Pancreas (tissue), 10 donors: Measurements from ENCODE around the gene ECE1. TPM values are rescaled to one million over a fixed set of nuclear protein-coding genes. Genes with fewer than 3 reads are reported as not detected.
"Not testable (repeated sequence)": the region's sequence is repeated elsewhere in the genome, so short reads cannot be mapped to it uniquely, and the experiment has no call there.

ENCODE experiments used
- ATAC-seq, 4 donors: fragments of 200-7000 bp; cut with Tn5 transposase; one replicate each; pipeline versions ENCODE4 v1.8.0 to v1.9.1; 2020; ENCODE audit warnings: mild to moderate bottlenecking in 4 of 4, moderate library complexity in 4 of 4
- DNase-seq, 6 donors: peaks; one replicate each; pipeline ENCODE4 v3.0.0-alpha.2; 2020
- FAIRE-seq: peaks from 2 replicates; lab custom pipeline; 2012; peaks lifted over from hg19 to GRCh38; lab: Jason Lieb, UNC
- H3K27ac ChIP-seq, 4 donors: fragments of 200-600 bp; sonication (generic); 1 replicate in 3 of 4; 2 replicates in 1 of 4; pipeline versions ENCODE4 v1.5.0 to v1.8.0; 2020
- H3K27me3 ChIP-seq, 4 donors: fragments of 200-600 bp; one replicate each; pipeline ENCODE4 v1.8.0; 2021
- H3K36me3 ChIP-seq, 3 donors: fragments of 200-600 bp; sonication (generic) in 1 of 3; one replicate each; pipeline versions ENCODE4 v1.5.0 to v1.8.0; 2020 to 2021
- H3K4me1 ChIP-seq, 3 donors: fragments of 200-600 bp; one replicate each; pipeline ENCODE4 v1.8.0; 2021
- H3K4me3 ChIP-seq, 4 donors: fragments of 200-600 bp; sonication (generic) in 2 of 4; one replicate each; pipeline versions ENCODE4 v1.5.0 to v1.8.0; 2020 to 2021
- H3K9me3 ChIP-seq, 4 donors: fragments of 200-600 bp; one replicate each; pipeline ENCODE4 v1.8.0; 2021
- WGBS, 2 donors: extraction: QIAGEN DNeasy Blood & Tissue Kit; methylation state at CpG; one replicate each; pipeline ENCODE4 v1.1.7; 2013; 5-methylcytosine and 5-hydroxymethylcytosine counted together
- intact Hi-C, 3 donors: fragments of 100-400 bp; cut with DNase I; formaldehyde crosslinking; loops; one replicate each; pipeline versions ENCODE4 v1.11.1 to v1.14.2; 2022
- polyA plus RNA-seq, 2 donors: library from polyadenylated mRNA; stranded (reverse); fragments of 200-250 nt; gene quantifications; one replicate each; pipeline ENCODE4 v1.2.3, GENCODE V29; 2013
- total RNA-seq, 6 donors: library from RNA; stranded (reverse); fragmentation: NEBNext Ultra II Directional in 4 of 6; extraction: Animal tissue kit (Norgen Biotek cat#: 25700) in 4 of 6; gene quantifications; one replicate each; pipeline versions ENCODE4 v1.2.1 to v1.2.4, GENCODE V29; 2021 to 2023
- TF ChIP-seq, protein P1 (sequence below), 4 donors: fragments of 200-600 bp; sonication (generic) in 3 of 4; IDR thresholded peaks; one replicate each; pipeline versions ENCODE4 v1.5.0 to v1.8.0; 2021; ENCODE audit warnings: antibody characterized with exemption in 4 of 4
- donor health status: healthy with polysubstance abuse.
- donor health status: DM: no; HTN: no; CAD: no; lungs with moderate emphysema.
- donor health status: DM: no; HTN: no; CAD: no.
- donor health status: control.
- donor health status: control.
- donor health status: Bipolar disorder and iron deficiency.
- donor health status: DM: yes; HTN: yes; CAD: no.
- donor health status: DM: no; HTN: no; CAD: no.
- donor health status: DM: no; HTN: no; CAD: no.
- donor health status: DM: yes; HTN: yes; CAD: no.

ECE1 gene
- total and polyA plus RNA-seq, 8 donors = 38.1 to 141 (median 85.8) TPM

DNA sequence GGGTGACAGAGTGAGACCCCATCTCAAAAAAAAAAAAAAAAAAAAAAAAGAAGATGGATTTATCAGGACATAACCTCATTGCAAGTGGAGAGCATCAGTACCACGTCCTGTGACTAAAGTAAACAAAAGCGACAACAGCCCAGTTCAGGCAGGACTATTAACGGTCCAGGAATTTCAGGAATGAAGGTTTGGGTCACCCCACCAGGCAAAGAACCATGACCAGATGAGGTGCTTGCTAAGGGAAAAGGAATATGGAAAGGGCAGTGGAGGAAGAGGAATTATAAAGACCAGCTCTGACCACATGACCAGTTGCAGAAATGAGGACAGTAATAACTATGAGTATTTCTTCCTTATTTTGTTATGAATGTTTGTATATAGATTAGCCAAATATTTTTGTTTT is 78.1 kb downstream of the ECE1 start:
- no peaks in the 10 kb centered on the region for H3K36me3 ChIP-seq
- TF ChIP-seq, protein P1, sequence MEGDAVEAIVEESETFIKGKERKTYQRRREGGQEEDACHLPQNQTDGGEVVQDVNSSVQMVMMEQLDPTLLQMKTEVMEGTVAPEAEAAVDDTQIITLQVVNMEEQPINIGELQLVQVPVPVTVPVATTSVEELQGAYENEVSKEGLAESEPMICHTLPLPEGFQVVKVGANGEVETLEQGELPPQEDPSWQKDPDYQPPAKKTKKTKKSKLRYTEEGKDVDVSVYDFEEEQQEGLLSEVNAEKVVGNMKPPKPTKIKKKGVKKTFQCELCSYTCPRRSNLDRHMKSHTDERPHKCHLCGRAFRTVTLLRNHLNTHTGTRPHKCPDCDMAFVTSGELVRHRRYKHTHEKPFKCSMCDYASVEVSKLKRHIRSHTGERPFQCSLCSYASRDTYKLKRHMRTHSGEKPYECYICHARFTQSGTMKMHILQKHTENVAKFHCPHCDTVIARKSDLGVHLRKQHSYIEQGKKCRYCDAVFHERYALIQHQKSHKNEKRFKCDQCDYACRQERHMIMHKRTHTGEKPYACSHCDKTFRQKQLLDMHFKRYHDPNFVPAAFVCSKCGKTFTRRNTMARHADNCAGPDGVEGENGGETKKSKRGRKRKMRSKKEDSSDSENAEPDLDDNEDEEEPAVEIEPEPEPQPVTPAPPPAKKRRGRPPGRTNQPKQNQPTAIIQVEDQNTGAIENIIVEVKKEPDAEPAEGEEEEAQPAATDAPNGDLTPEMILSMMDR (IDR thresholded peaks at IDR 0.05) = no peak
- ATAC-seq (no peak), DNase-seq (no peak), FAIRE-seq (no peak)
- WGBS, 2 donors = 31 to 36% methylated on average over 3 of the region's 3 CpGs
- no peaks in the 10 kb centered on the region for H3K27me3 ChIP-seq
- intact Hi-C loops = no loop called here
- H3K9me3 ChIP-seq = no peaks in the 10 kb centered on the region
- no peak overlapping the region for H3K27ac ChIP-seq
- no peak overlapping the region for H3K4me3 ChIP-seq
- no peaks in the 10 kb centered on the region for H3K4me1 ChIP-seq

DNA sequence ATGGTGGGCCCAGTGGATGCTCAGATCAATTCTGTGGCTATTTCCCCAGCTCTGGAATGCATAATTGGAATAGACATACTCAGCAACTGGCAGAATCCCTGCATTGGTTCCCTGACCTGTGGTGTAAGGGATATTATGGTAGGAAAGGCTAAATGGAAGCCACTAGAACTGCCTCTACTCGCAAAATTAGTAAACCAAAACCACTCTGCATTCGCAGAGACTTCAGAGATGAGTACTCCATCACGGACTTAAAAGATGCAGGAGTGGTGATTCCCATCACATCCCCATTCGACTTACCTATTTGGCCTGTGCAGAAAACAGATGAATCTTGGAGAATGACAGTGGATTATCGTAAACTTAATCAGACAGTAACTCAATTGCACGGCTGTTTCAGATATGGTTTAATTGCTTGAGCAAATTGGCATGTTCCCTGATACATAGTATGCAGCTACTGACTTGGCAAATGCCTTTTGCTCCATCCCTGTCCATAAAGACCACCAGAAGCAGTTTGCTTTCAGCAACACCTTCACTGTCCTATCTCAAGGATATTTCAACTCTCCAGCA is 82.0 kb downstream of the ECE1 start:
- H3K4me1 ChIP-seq, FAIRE-seq, ATAC-seq, H3K4me3 ChIP-seq, H3K27me3 ChIP-seq, intact Hi-C loops, H3K9me3 ChIP-seq, DNase-seq, H3K36me3 ChIP-seq, H3K27ac ChIP-seq: not testable (repeated sequence)
- 72 to 77% methylated on average over 6 of the region's 6 CpGs for WGBS, 2 donors

DNA sequence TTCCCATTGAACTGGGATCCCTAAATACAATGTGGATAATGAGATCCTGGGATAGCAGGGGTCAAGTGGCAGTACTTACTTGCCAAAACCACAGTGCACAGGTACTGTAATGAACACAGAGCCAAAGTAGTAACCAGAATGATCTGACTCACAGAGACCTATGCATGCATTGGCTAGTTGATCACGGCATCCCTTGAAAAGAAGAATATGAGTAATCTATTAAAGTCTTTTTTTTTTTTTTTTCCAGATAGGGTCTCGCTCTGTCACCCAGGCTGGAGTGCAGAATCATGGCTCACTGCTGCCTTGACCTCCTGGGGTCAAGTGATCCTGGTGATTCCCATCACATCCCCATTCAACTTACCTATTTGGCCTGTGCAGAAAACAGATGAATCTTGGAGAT is 84.1 kb downstream of the ECE1 start:
- FAIRE-seq (no peak), DNase-seq (no peak), ATAC-seq (no peak)
- TF ChIP-seq, protein P1 (IDR thresholded peaks at IDR 0.05) = no peak
- intact Hi-C loops = no loop called here
- H3K9me3 ChIP-seq = no peaks in the 10 kb centered on the region
- H3K27ac ChIP-seq = no peak overlapping the region
- H3K4me3 ChIP-seq = no peak overlapping the region
- WGBS, 2 donors = 83% methylated on average over 2 of the region's 2 CpGs
- no peaks in the 10 kb centered on the region for H3K36me3 ChIP-seq
- no peaks in the 10 kb centered on the region for H3K4me1 ChIP-seq
- H3K27me3 ChIP-seq = no peaks in the 10 kb centered on the region

DNA sequence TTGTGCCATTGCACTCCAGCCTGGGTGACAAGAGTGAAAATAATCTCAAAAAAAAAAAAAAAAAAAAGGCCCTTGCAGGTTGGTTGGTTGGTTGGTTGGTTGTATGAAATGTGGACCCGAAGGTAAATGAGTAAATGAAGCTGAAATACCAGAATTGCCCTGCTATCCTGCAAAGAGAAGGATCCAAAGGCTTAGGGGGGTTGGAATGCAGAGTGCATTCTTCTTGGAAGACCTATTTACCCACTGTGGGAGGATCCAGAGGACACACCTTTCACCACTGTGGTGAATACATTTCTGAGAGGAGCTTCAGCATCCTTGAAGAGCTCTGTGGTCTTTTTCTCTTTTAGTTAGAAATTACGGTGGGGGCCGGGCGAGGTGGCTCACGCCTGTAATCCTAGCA is 84.8 kb downstream of the ECE1 start:
- H3K4me1 ChIP-seq = no peaks in the 10 kb centered on the region
- H3K4me3 ChIP-seq = no peak overlapping the region
- ATAC-seq (no peak), FAIRE-seq (no peak), DNase-seq (no peak)
- H3K27me3 ChIP-seq = no peaks in the 10 kb centered on the region
- TF ChIP-seq, protein P1 (IDR thresholded peaks at IDR 0.05) = no peak
- no peaks in the 10 kb centered on the region for H3K9me3 ChIP-seq
- WGBS, 2 donors = 87 to 89% methylated on average over 5 of the region's 5 CpGs
- H3K36me3 ChIP-seq = no peaks in the 10 kb centered on the region
- intact Hi-C loops = no loop called here
- H3K27ac ChIP-seq = no peak overlapping the region

DNA sequence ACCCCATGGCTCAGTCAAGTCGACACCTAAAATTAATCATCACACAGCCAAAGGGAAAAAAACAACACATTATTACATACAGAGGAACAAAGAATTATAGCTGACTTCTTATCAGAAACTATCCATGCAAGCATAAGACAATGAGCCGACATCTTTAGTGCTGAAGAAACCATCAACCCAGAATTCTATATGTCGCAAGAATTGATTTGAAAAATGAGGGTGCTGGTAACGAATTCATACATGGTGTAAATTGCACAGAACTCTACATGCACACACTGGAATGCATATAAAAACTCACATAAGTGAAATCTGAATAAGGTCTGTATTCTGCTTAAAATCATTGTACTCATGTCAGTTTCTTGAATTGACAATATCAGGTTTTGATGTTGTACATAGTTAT is 88.6 kb downstream of the ECE1 start:
- Histone ChIP-seq H3K27me3 (no peaks in the 10 kb centered on the region), H3K36me3 (no peaks in the 10 kb centered on the region), H3K9me3 (no peaks in the 10 kb centered on the region), H3K4me1 (no peaks in the 10 kb centered on the region), H3K4me3 (no peak overlapping the region), H3K27ac (no peak overlapping the region)
- 87 to 88% methylated on average over 4 of the region's 4 CpGs for WGBS, 2 donors
- DNase-seq = no peak
- intact Hi-C loops = no loop called here
- no peak for FAIRE-seq
- ATAC-seq = no peak
- TF ChIP-seq, protein P1 (IDR thresholded peaks at IDR 0.05) = no peak

DNA sequence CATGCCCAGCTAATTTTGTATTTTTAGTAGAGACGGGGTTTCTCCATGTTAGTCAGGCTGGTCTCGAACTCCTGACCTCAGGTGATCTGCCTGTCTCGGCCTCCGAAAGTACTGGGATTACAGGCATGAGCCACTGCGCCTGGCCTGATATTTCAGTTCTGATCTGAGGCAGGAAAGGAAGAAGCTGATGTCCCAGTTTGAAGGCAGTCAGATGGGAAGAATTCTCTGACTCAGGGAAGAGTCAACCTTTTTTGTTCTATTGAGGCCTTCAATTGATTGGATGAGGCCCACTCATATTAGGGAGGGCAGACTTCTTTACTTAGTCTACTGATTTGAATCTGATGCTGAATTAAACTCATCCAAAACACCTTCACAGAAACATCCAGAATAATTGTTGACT is 89.0 kb downstream of the ECE1 start:
- 96 to 97% methylated on average over 5 of the region's 5 CpGs for WGBS, 2 donors
- not testable (repeated sequence) for FAIRE-seq

More for the DNA sequence above, 89.0 kb downstream of the ECE1 start:
- H3K4me1 ChIP-seq, H3K36me3 ChIP-seq, intact Hi-C loops, H3K27ac ChIP-seq, H3K4me3 ChIP-seq, ATAC-seq, H3K9me3 ChIP-seq, DNase-seq, H3K27me3 ChIP-seq: not testable (repeated sequence)
